ENCODE measurements around the gene CCDC8. TPM values are rescaled to one million over a fixed set of nuclear protein-coding genes. Genes with fewer than 3 reads are reported as not detected.
"Not testable (repeated sequence)": the region's sequence is repeated elsewhere in the genome, so short reads cannot be mapped to it uniquely, and the experiment has no call there.

The CCDC8 gene
- total and polyA plus RNA-seq, 9 of the 15 experiments (the other 6 are each of a cell fraction or from before 2014, with no cell fraction given): 0.68 to 30.8 (median 15.6) TPM

GRCh38 chr19:46415804-46416709, 2.7 kb upstream of the CCDC8 start (continued):
- TF ChIP-seq ZBTB9 (CRISPR knock-in tag; IDR thresholded peaks at IDR 0.05): 0 out of 2 replicates have a peak, but pooled peaks have one; percentile 41
- TF ChIP-seq ZBTB7A (IDR thresholded peaks at IDR 0.05; ENCODE audit: borderline replicate concordance, control insufficient read depth, low read depth, low read length): peak; percentile 69; the same call in 1 of the 2 replicates
- 0 out of 2 replicates have a peak, but pooled peaks have one; percentile 53 for TF ChIP-seq SMARCA5 (IDR thresholded peaks at IDR 0.05)
- 0 out of 2 replicates have a peak, but pooled peaks have one; percentile 5 for TF ChIP-seq TOE1 (IDR thresholded peaks at IDR 0.05; ENCODE audit: borderline replicate concordance)
- not testable (repeated sequence) for TF ChIP-seq TOE1 (CRISPR knock-in tag; IDR thresholded peaks at IDR 0.05; ENCODE audit: borderline replicate concordance, low read depth); CREB1 (IDR thresholded peaks at IDR 0.05)
- peak; percentile 75 for TF ChIP-seq HDAC3 (IDR thresholded peaks at IDR 0.05; ENCODE audit: borderline replicate concordance, partially characterized antibody)
- TF ChIP-seq CSDE1 (IDR thresholded peaks at IDR 0.05): peak in 1 of 2 experiments; percentile 93; a peak in 2 of 4 replicates
- 0 out of 2 replicates have a peak, but pooled peaks have one; percentile 61 for TF ChIP-seq ZNF766 (CRISPR knock-in tag; conservative IDR thresholded peaks at IDR 0.05)
- TF ChIP-seq HMGN3 (IDR thresholded peaks at IDR 0.05; ENCODE audit: borderline replicate concordance, extremely low read depth, insufficient read length, low read depth, low read length): peak; percentile 93
- TF ChIP-seq CREB1 (CRISPR knock-in tag; IDR thresholded peaks at IDR 0.05): 0 out of 2 replicates have a peak, but pooled peaks have one; percentile 14
- peak in 1 of 2 experiments; percentile 18; a peak in 1 of 4 replicates for TF ChIP-seq ZNF639 (CRISPR knock-in tag; conservative IDR thresholded peaks at IDR 0.05 in 1 of 2, IDR thresholded peaks at IDR 0.05 in 1 of 2)
- 0 out of 2 replicates have a peak, but pooled peaks have one; percentile 26 for TF ChIP-seq MTA1 (IDR thresholded peaks at IDR 0.05; ENCODE audit: borderline replicate concordance)
- peak; percentile 62 for TF ChIP-seq LEF1 (IDR thresholded peaks at IDR 0.05)
- TF ChIP-seq CHD2 (IDR thresholded peaks at IDR 0.05; ENCODE audit: low read depth, low read length): peak; percentile 38; the same call in 1 of the 2 replicates
- TF ChIP-seq EGR1 (conservative IDR thresholded peaks at IDR 0.05): peak; percentile 89
- peak; percentile 40; the same call in 1 of the 2 replicates for TF ChIP-seq ZNF24 (IDR thresholded peaks at IDR 0.05)
- peak; percentile 66 for TF ChIP-seq RBBP5 (IDR thresholded peaks at IDR 0.05; ENCODE audit: borderline replicate concordance, insufficient read depth, low read length, poor library complexity, severe bottlenecking)
- peak; percentile 73 to 87 for TF ChIP-seq MNT (conservative IDR thresholded peaks at IDR 0.05)
- peak; percentile 35; the same call in 1 of the 2 replicates for TF ChIP-seq KLF13 (tag; IDR thresholded peaks at IDR 0.05; ENCODE audit: borderline replicate concordance, low read depth)
